Smooth muscle cell (in vitro differentiated cells): ENCODE results near the gene NFE2L1. TPM values are rescaled to one million over a fixed set of nuclear protein-coding genes. Genes with fewer than 3 reads are reported as not detected.
A peak's percentile ranks its signal among the peaks of the same experiment; 100 is the strongest.

Experiments
- DNase-seq: peaks from one replicate; lab custom pipeline; 2025; ENCODE audit not compliant: unreplicated experiment; lab: John Stamatoyannopoulos, UW
- H2AFZ ChIP-seq: fragments of 200-600 bp; sonication (generic); 2 replicates; pipeline ENCODE4 v1.6.0; 2016; ENCODE audit warnings: antibody characterized with exemption, low read depth, mild to moderate bottlenecking
- H3F3A ChIP-seq: fragments of 200-600 bp; sonication (generic); 2 replicates; pipeline ENCODE4 v1.6.0; 2017; ENCODE audit warnings: antibody characterized with exemption, low read depth
- H3K27ac ChIP-seq: fragments of 200-600 bp; sonication (generic); 2 replicates; pipeline ENCODE4 v1.5.1; 2016; ENCODE audit warnings: low read depth, mild to moderate bottlenecking
- H3K27me3 ChIP-seq: fragments of 200-600 bp; sonication (generic); 2 replicates; pipeline ENCODE4 v1.6.1; 2016; ENCODE audit warnings: low read depth, mild to moderate bottlenecking
- H3K36me3 ChIP-seq: fragments of 200-600 bp; sonication (generic); 2 replicates; pipeline ENCODE4 v1.5.1; 2016; ENCODE audit warnings: low read depth
- H3K4me1 ChIP-seq: fragments of 200-600 bp; sonication (generic); 2 replicates; pipeline ENCODE4 v1.5.1; 2016; ENCODE audit warnings: low read depth
- H3K4me2 ChIP-seq: fragments of 200-600 bp; sonication (generic); 2 replicates; pipeline ENCODE4 v1.6.0; 2016; ENCODE audit warnings: mild to moderate bottlenecking
- H3K4me3 ChIP-seq: fragments of 200-600 bp; sonication (generic); 2 replicates; pipeline ENCODE4 v1.5.1; 2016; ENCODE audit warnings: mild to moderate bottlenecking
- H3K79me2 ChIP-seq: fragments of 200-600 bp; sonication (generic); 2 replicates; pipeline ENCODE4 v1.6.0; 2016; ENCODE audit warnings: low read depth, mild to moderate bottlenecking
- H3K9ac ChIP-seq: fragments of 200-600 bp; sonication (generic); 2 replicates; pipeline ENCODE4 v1.6.0; 2016; ENCODE audit warnings: low read depth
- H3K9me3 ChIP-seq: fragments of 200-600 bp; sonication (generic); replicated peaks from 2 replicates; pipeline ENCODE4 v1.5.1; 2016; ENCODE audit warnings: low read depth
- H4K20me1 ChIP-seq: fragments of 200-600 bp; sonication (generic); 2 replicates; pipeline ENCODE4 v1.6.0; 2016; ENCODE audit warnings: low read depth
- CTCF ChIP-seq: fragments of 200-600 bp; sonication (generic); IDR thresholded peaks from 2 replicates; pipeline ENCODE4 v1.5.1; 2017; ENCODE audit warnings: borderline replicate concordance, mild to moderate bottlenecking, antibody characterized with exemption; ENCODE audit not compliant: insufficient read depth, poor library complexity, severe bottlenecking
- WGBS: methylation state at CpG from one replicate; pipeline ENCODE4 v1.1.7; 2016; ENCODE audit warnings: low lambda C conversion rate; 5-methylcytosine and 5-hydroxymethylcytosine counted together
- polyA plus RNA-seq: library from polyadenylated mRNA; unstranded; fragments of >200 nt; fragmentation: Nextera tagmentation; extraction: Ambion mirVana; gene quantifications from 2 replicates; pipeline ENCODE4 v1.2.1, GENCODE V29; 2016
- total RNA-seq: library from RNA; depleted of rRNA; stranded (reverse); fragments of >200 nt; gene quantifications from 2 replicates; pipeline ENCODE4 v1.2.3, GENCODE V29; 2014

Gene NFE2L1
- total and polyA plus RNA-seq, 2 experiments from 2014 or later, result 61.0 to 103 TPM

DNA sequence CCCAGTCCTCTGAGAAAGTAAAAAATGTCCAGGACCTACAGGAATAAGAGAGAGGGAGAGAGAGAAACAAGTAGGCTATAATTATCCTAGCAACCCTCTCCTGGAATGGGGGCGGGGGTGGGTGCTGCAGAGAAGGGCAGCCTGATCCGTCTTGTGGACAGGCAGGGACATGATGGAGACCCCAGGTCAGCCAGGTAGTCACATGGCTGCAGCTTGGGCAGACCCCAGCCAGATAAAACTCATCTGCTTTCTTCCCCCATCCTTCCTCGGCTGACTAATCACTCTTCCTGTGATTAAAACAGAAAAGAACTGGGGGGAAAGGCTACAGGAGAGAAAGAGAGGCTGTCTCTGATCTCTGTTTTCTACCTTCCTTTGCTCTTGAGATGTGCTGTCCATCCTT lies 43.2 kb upstream of the NFE2L1 start:
- H4K20me1 ChIP-seq, result no peaks in the 10 kb centered on the region
- H3K79me2 ChIP-seq, result no peaks in the 10 kb centered on the region
- no peak for DNase-seq
- no peak overlapping the region for H3K9ac ChIP-seq
- H3K27ac ChIP-seq, result peak overlapping the region; percentile 98
- no peak overlapping the region for H3K4me3 ChIP-seq
- H2AFZ ChIP-seq, result no peak overlapping the region
- H3F3A ChIP-seq, result peaks cover 54% of the 10 kb centered on the region
- WGBS, result 9% methylated on average over 3 of the region's 3 CpGs
- peak overlapping the region; percentile 81 for H3K4me2 ChIP-seq
- H3K27me3 ChIP-seq, result no peaks in the 10 kb centered on the region
- peaks cover 59% of the 10 kb centered on the region for H3K4me1 ChIP-seq
- TF ChIP-seq CTCF, result no peak
- H3K9me3 ChIP-seq, result no peaks in the 10 kb centered on the region
- no peaks in the 10 kb centered on the region for H3K36me3 ChIP-seq

DNA sequence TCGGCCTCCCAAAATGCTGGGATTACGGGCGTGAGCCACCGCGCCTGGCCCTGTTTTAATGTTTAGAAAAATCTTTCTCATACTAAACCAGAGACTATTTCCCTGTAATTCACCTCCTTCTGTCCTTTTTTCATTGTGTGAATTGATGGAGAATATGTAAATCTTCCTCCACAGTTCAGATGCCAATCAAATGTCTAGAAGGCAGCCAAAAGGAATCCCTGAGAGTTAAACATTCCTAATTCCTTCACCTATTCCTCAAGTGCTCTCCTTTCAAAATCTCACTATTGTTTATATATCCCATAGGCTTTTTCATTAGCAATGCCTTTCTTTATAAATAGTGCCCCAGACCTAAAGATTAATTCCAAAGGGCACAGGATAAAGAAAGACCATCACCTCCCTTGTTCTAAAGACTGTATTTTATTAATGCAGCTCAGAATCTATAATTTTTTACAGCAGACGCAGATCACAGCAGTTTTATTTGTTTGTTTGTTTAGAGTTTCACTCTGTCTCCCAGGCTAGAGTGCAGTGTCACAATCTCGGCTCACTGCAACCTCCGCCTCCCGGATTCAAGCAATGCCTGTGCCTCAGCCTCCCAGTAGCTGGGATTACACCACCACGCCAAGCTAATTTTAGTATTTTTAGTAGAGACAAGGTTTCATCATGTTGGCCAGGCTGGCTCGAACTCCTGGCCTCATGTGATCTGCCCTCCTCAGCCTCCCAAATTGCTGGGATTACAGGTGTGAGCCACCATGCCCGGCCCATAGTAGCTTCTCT lies 41.0 kb upstream of the NFE2L1 start:
- Histone ChIP-seq H3K27me3 (no peaks in the 10 kb centered on the region), H3K4me2 (no peak overlapping the region), H3K9me3 (no peaks in the 10 kb centered on the region), H3F3A (peaks cover 47% of the 10 kb centered on the region), H2AFZ (no peak overlapping the region), H3K36me3 (no peaks in the 10 kb centered on the region), H3K4me1 (peaks cover 59% of the 10 kb centered on the region), H4K20me1 (no peaks in the 10 kb centered on the region), H3K27ac (peak overlapping the region; percentile 98), H3K4me3 (no peak overlapping the region), H3K79me2 (no peaks in the 10 kb centered on the region), H3K9ac (no peak overlapping the region)
- TF ChIP-seq CTCF, result no peak
- DNase-seq, result no peak
- WGBS, result 58% methylated on average over 12 of the region's 12 CpGs

DNA sequence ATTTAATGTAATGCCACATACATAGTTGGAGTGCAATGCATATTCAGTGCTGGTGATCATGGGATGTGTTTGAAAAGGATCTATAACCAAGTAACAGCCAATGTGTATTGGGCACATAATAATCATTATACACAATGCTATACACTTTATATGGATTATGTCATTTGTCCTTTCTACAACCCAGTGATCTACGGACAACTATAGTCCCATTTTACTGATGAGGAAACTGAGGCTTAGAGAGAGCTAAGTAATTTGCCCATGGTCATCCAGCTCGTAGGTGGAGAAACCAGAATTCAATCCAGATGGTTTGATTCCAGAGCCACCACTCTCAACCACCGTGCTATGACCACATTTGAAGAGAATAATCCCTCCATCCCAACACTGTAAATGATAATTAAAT lies 38.0 kb upstream of the NFE2L1 start:
- TF ChIP-seq CTCF, result no peak
- peaks cover 54% of the 10 kb centered on the region for H3K4me1 ChIP-seq

More for the DNA sequence above, 38.0 kb upstream of the NFE2L1 start:
- 99% methylated on average over 3 of the region's 3 CpGs for WGBS
- Histone ChIP-seq H3K9ac (no peak overlapping the region), H3K27me3 (no peaks in the 10 kb centered on the region), H3K27ac (no peak overlapping the region), H3K9me3 (no peaks in the 10 kb centered on the region), H3K4me2 (no peak overlapping the region), H3F3A (peaks cover 20% of the 10 kb centered on the region), H3K36me3 (no peaks in the 10 kb centered on the region), H2AFZ (no peak overlapping the region), H3K4me3 (no peak overlapping the region), H4K20me1 (no peaks in the 10 kb centered on the region), H3K79me2 (no peaks in the 10 kb centered on the region)
- no peak for DNase-seq
